ENCODE measurements around the gene SGK1.

SGK1 gene

DNA sequence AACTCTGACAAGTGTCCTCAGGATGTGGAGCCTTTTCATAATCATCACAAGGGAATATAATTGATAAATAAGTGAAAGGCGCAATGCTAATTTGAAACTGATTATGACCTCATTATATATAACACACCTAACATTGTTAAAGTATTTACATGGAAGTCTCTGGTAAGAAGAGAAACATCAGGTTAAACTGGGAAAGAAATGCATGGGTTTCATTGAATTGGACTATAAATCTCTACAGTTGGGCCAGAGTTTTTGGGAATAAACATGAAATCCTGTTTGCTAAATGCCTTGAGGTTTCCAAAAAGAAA lies 1.0 kb upstream of the SGK1 start:
- TF ChIP-seq, protein P1, sequence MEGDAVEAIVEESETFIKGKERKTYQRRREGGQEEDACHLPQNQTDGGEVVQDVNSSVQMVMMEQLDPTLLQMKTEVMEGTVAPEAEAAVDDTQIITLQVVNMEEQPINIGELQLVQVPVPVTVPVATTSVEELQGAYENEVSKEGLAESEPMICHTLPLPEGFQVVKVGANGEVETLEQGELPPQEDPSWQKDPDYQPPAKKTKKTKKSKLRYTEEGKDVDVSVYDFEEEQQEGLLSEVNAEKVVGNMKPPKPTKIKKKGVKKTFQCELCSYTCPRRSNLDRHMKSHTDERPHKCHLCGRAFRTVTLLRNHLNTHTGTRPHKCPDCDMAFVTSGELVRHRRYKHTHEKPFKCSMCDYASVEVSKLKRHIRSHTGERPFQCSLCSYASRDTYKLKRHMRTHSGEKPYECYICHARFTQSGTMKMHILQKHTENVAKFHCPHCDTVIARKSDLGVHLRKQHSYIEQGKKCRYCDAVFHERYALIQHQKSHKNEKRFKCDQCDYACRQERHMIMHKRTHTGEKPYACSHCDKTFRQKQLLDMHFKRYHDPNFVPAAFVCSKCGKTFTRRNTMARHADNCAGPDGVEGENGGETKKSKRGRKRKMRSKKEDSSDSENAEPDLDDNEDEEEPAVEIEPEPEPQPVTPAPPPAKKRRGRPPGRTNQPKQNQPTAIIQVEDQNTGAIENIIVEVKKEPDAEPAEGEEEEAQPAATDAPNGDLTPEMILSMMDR (conservative IDR thresholded peaks at IDR 0.05; ENCODE audit: low read depth, low read length), result no peak
- no peak overlapping the region for H3K4me3 ChIP-seq (ENCODE audit: low read depth, low read length)
- DNase-seq (ENCODE audit: low read depth), result no peak

DNA sequence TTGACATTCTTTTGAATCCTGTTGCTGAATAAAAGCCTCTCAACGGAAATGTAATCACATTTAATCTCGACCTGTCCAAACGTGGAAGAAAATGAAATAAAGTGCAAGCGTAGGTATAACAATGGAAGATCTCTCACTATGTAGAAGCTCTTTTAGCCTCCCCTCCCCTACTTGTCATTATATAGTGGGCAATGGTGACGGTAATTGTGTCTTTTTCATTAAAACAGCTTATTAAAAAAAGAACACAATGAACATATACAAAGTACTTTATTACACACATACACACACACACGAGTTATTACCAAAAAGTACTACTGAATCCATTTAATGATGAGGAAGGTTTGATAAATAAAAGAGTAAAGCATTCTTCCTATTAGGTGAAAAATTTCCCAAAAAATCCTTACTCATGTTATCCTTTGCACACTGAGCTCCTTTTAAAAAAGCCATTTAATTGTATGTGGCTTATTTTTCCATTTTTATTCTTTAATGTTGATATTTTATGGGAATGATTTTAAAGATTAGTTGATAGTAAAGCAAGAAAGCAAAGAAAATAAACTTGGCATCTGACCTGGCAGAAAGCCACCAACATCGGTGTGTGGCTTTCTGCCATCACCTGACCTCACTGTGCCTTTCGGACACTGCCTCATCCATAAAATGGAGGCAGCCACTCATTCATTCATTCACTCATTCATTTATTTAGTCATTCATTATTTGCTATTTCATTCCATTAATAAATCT lies 493 bp upstream of the SGK1 start:
- TF ChIP-seq, protein P1 (conservative IDR thresholded peaks at IDR 0.05; ENCODE audit: low read depth, low read length), result no peak
- no peak for DNase-seq (ENCODE audit: low read depth)
- peak overlapping the region; percentile 72 for H3K4me3 ChIP-seq (ENCODE audit: low read depth, low read length)

DNA sequence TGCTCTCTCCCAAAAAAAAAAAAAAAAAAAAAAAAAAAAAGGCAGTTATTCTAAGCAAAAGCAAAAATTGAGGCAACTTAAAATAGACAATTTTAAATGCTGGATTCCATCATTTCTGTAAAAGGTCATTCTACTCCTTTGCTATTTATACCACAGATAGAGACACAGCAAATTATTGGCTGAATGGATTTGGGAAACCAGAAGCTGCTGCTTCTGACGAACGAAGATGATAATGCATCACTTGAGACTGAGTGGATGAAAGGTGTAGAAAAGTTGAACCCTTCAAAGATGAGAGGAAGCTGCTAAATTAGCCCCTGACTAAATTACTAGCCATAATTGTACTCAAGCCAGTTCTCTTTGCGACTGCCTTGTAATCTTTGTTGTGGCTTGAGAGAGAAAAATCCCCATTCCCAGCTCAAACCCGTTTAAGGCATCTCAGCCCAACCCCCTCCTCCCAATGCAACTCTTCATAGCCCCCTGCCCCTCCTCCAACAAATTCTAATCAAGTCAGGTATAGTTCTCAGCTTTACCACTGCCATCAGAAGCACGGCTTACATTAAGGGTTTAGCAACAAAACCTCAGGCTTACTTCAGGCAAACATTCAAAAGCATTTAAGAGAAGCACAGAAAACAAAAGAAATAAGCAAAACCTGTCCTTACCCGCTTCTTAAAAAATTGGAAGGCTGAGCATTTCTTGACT lies 1.0 kb downstream of the SGK1 start:
- DNase-seq (ENCODE audit: low read depth), result no peak
- TF ChIP-seq, protein P1 (conservative IDR thresholded peaks at IDR 0.05; ENCODE audit: low read depth, low read length), result no peak
- H3K4me3 ChIP-seq (ENCODE audit: low read depth, low read length), result peak overlapping the region; percentile 72

DNA sequence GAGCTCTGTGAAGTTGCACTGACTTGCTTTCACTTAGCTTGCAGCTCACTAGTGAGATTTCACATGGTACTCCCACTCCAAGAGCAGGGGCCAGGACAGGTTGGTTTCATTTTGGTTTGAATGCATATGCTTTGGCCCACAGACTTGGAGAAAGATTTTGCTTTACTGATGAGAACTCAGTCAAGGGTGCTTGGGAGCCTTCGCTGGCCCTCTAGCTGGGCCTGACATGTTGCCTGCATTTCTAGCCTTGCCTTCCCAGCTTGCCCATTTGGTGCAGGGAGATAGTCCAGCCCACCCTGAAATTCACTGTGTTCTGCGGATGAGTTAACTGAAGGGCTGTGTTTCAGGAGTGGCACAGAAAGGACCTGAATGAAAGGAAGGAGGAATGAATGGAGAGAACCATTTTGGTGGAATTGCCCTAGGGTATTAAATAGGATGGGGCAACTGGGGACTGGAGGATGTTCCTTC lies 1.9 kb downstream of the SGK1 start:
- peak; percentile 40 for DNase-seq (ENCODE audit: low read depth)
- H3K4me3 ChIP-seq (ENCODE audit: low read depth, low read length), result no peak overlapping the region
- TF ChIP-seq, protein P1 (conservative IDR thresholded peaks at IDR 0.05; ENCODE audit: low read depth, low read length), result no peak

DNA sequence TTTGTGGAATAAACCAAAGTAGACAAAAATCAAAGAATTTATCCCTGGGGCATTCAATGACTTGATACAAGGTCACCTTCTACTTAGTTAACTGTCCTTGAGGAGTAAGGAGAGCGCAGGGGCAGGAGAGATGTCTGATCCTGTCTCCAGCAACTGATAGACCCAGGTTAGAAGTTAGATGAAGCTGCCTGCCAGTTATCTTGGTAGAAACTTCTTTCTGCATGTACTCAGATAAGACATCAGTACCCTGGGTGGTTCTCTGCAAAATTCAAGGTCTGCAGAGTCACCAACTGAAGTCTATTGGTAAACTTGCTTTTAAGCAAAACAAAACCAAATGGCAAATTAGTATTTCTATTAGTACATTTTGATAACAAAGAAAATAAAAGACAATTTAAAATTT lies 2.7 kb downstream of the SGK1 start:
- no peak overlapping the region for H3K4me3 ChIP-seq (ENCODE audit: low read depth, low read length)
- DNase-seq (ENCODE audit: low read depth), result no peak
- TF ChIP-seq, protein P1 (conservative IDR thresholded peaks at IDR 0.05; ENCODE audit: low read depth, low read length), result no peak

DNA sequence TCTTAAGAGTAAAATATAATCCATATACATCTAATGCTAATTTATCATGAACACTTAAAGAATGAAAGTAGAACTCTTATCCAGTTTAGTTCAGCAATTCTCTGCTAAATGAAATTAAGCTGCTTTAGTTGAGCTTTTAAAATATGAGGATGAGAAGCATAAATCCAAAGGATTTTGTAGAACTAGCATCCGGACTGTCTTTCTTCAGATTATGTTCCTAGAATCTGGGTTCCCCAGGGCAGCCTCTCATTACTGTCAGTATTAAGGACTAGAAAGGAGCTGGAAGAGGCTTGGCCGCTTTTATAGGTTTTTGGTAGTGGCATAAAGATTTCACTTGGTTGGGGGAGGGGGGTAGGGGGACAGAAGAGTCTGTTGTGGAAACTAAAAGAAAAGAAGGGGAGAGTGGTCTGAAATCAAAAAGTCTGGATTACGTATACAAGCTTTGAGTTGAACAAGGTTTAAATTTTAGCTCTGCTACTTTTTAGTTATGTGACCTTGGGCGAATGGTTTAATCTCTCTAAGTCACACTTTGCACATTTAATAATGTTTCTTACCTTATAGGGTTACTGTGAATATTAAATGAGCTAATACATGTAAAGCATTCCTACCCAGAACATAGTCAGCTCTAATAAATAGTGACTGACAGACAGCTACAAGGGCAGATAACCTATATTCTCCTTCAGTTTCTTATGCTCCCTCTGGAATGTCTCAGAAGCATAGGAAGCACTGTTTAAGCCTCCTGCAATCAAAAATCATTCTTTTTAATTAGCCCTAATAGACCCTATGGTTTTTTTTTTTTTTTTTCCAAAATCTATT lies 3.7 kb downstream of the SGK1 start:
- no peak for DNase-seq (ENCODE audit: low read depth)
- H3K4me3 ChIP-seq (ENCODE audit: low read depth, low read length), result no peak overlapping the region
- TF ChIP-seq, protein P1 (conservative IDR thresholded peaks at IDR 0.05; ENCODE audit: low read depth, low read length), result no peak
